ENCODE data around the gene EPRS1. TPM values are rescaled to one million over a fixed set of nuclear protein-coding genes. Genes with fewer than 3 reads are reported as not detected.

Gene EPRS1
- total RNA-seq, 1 experiment from 2014 or later = 143 TPM

- no peaks in the 10 kb centered on the region for H3K9me3 ChIP-seq (ENCODE audit: control insufficient read depth, insufficient read depth, low read depth, low read length)
- ChIA-PET POLR2A (no interaction called here), CTCF (interaction anchor here (0.7 kb wide), 1 partner anchor 655 kb away, joined by 6 read pairs; no protein-coding TSS in a partner anchor)
- H3K4me3 ChIP-seq (ENCODE audit: low read depth in 2 of 2, low read length in 2 of 2) = no peak overlapping the region
- no peaks in the 10 kb centered on the region for H3K4me1 ChIP-seq (ENCODE audit: control insufficient read depth, insufficient read depth, low read length)
- H3K27ac ChIP-seq (ENCODE audit: low read length) = no peak overlapping the region
- DNase-seq (ENCODE audit: low read depth, low spot score) (no peak), ATAC-seq (no peak)
- BruUV-seq (replicated peaks) = no TSS peak
- in situ Hi-C loops (cut with HindIII; ENCODE audit: low pct_unique_long_range_greater_than_20kb, low sequenced_read_pairs) (no loop called here), intact Hi-C loops (cut with micrococcal nuclease; ENCODE audit: unreplicated experiment) (no loop called here)
- TF ChIP-seq CTCF (IDR thresholded peaks at IDR 0.05) (no peak), TCF7L2 (IDR thresholded peaks at IDR 0.05; ENCODE audit: low read depth, low read length) (no peak), REST (IDR thresholded peaks at IDR 0.05; ENCODE audit: insufficient read depth in 1 of 2, low read depth in 2 of 2, low read length in 1 of 2) (no peak), SIN3A (IDR thresholded peaks at IDR 0.05; ENCODE audit: borderline replicate concordance, insufficient read depth, low read depth, low read length) (no peak), POLR2AphosphoS5 (IDR thresholded peaks at IDR 0.05; ENCODE audit: low read depth, low read length) (no peak)
- H3K27me3 ChIP-seq (ENCODE audit: control insufficient read depth, insufficient read depth, low read length) = no peaks in the 10 kb centered on the region
- H3K36me3 ChIP-seq (ENCODE audit: control insufficient read depth, insufficient read depth, low read length) = no peaks in the 10 kb centered on the region; the same call in 1 of the 2 replicates
Observed at GRCh38 chr1:220077887-220078286, 31.6 kb upstream of the EPRS1 start.

GRCh38 chr1:220076861-220077762 lies 30.8 kb upstream of the EPRS1 start:
- no TSS peak for BruUV-seq (replicated peaks)
- in situ Hi-C loops (cut with HindIII; ENCODE audit: low pct_unique_long_range_greater_than_20kb, low sequenced_read_pairs) (no loop called here), intact Hi-C loops (cut with micrococcal nuclease; ENCODE audit: unreplicated experiment) (no loop called here)
- ATAC-seq = no peak
- Histone ChIP-seq H3K27me3 (ENCODE audit: control insufficient read depth, insufficient read depth, low read length) (no peaks in the 10 kb centered on the region), H3K27ac (ENCODE audit: low read length) (no peak overlapping the region), H3K36me3 (ENCODE audit: control insufficient read depth, insufficient read depth, low read length) (no peaks in the 10 kb centered on the region; the same call in 1 of the 2 replicates), H3K9me3 (ENCODE audit: control insufficient read depth, insufficient read depth, low read depth, low read length) (no peaks in the 10 kb centered on the region), H3K4me1 (ENCODE audit: control insufficient read depth, insufficient read depth, low read length) (no peaks in the 10 kb centered on the region), H3K4me3 (ENCODE audit: low read depth in 2 of 2, low read length in 2 of 2) (no peak overlapping the region)
- POLR2A ChIA-PET = no interaction called here
- CTCF ChIA-PET = interaction anchor here (0.7 kb wide), 1 partner anchor 656 kb away, joined by 6 read pairs; no protein-coding TSS in a partner anchor
- TF ChIP-seq SIN3A (IDR thresholded peaks at IDR 0.05; ENCODE audit: borderline replicate concordance, insufficient read depth, low read depth, low read length) (no peak), POLR2AphosphoS5 (IDR thresholded peaks at IDR 0.05; ENCODE audit: low read depth, low read length) (no peak), TCF7L2 (IDR thresholded peaks at IDR 0.05; ENCODE audit: low read depth, low read length) (no peak), REST (IDR thresholded peaks at IDR 0.05; ENCODE audit: insufficient read depth in 1 of 2, low read depth in 2 of 2, low read length in 1 of 2) (no peak), CTCF (IDR thresholded peaks at IDR 0.05) (no peak)
- no peak for DNase-seq (ENCODE audit: low read depth, low spot score)
